GM18526 (cell line): ENCODE results near the gene SCARB1.

Experiments
- POLR2A ChIP-seq: IDR thresholded peaks from 3 replicates; pipeline ENCODE4 v1.6.1; 2011; ENCODE audit not compliant: insufficient read length; ENCODE audit errors: extremely low read depth

SCARB1 gene

GRCh38 chr12:124761871-124762270, 101.8 kb downstream of the SCARB1 start:
- no peak for TF ChIP-seq POLR2A

- TF ChIP-seq POLR2A = no peak
Observed at GRCh38 chr12:124761056-124761455, 102.6 kb downstream of the SCARB1 start.

GRCh38 chr12:124760560-124760959, 103.1 kb downstream of the SCARB1 start:
- no peak for TF ChIP-seq POLR2A

GRCh38 chr12:124759841-124760503, 103.7 kb downstream of the SCARB1 start:
- no peak for TF ChIP-seq POLR2A

GRCh38 chr12:124758266-124759220, 105.1 kb downstream of the SCARB1 start:
- TF ChIP-seq POLR2A = no peak

GRCh38 chr12:124757329-124757728, 106.3 kb downstream of the SCARB1 start:
- TF ChIP-seq POLR2A = no peak

GRCh38 chr12:124756760-124757159, 106.9 kb downstream of the SCARB1 start:
- TF ChIP-seq POLR2A = no peak

GRCh38 chr12:124756166-124756565, 107.5 kb downstream of the SCARB1 start:
- no peak for TF ChIP-seq POLR2A

GRCh38 chr12:124755801-124756148, 107.9 kb downstream of the SCARB1 start:
- no peak for TF ChIP-seq POLR2A

GRCh38 chr12:124754949-124755800, 108.5 kb downstream of the SCARB1 start:
- TF ChIP-seq POLR2A = no peak

- TF ChIP-seq POLR2A = no peak
Observed at GRCh38 chr12:124754491-124754890, 109.2 kb downstream of the SCARB1 start.

- TF ChIP-seq POLR2A = no peak
Observed at GRCh38 chr12:124753993-124754392, 109.7 kb downstream of the SCARB1 start.

- no peak for TF ChIP-seq POLR2A
Observed at GRCh38 chr12:124753228-124753591, 110.5 kb downstream of the SCARB1 start.

GRCh38 chr12:124752437-124753227, 111.0 kb downstream of the SCARB1 start:
- TF ChIP-seq POLR2A = no peak
